Esophagus muscularis mucosa (tissue), 3 donors: Measurements from ENCODE around the gene ATF5.

Experiments used
- POLR2A ChIP-seq: fragments of 450-650 bp; IDR thresholded peaks from one replicate; pipeline ENCODE4 v1.6.1; 2017; ENCODE audit warnings: antibody characterized with exemption, moderate library complexity, mild to moderate bottlenecking, low read depth
- TF ChIP-seq, protein P1 (sequence below), 3 experiments: fragments of 200-600 bp in 2 of 3; fragments of 450-650 bp in 1 of 3; sonication (generic) in 2 of 3; IDR thresholded peaks; one replicate each; pipeline ENCODE4 v1.5.1; 2017 to 2019; ENCODE audit warnings: antibody characterized with exemption in 3 of 3, mild to moderate bottlenecking in 2 of 3, moderate library complexity in 1 of 3

DNA sequence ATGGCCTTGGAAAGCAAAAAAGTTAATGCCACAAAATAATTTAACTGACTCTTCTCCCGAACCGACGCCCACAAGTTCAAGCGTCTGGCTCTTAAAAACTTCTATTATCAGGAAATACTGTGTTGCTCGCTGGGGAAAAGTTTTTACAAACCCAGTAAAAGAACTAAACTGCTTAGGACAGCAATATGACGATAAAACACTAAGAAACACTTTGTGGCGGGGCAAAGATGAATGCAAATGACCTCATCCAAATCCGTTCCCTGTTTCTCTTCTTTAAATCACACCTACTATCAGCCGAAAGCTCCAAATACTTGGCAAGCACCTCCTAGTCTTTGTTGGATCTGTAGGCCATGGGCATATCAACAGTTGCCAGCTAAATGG is 27.1 kb downstream of the ATF5 start:
- TF ChIP-seq, protein P1, sequence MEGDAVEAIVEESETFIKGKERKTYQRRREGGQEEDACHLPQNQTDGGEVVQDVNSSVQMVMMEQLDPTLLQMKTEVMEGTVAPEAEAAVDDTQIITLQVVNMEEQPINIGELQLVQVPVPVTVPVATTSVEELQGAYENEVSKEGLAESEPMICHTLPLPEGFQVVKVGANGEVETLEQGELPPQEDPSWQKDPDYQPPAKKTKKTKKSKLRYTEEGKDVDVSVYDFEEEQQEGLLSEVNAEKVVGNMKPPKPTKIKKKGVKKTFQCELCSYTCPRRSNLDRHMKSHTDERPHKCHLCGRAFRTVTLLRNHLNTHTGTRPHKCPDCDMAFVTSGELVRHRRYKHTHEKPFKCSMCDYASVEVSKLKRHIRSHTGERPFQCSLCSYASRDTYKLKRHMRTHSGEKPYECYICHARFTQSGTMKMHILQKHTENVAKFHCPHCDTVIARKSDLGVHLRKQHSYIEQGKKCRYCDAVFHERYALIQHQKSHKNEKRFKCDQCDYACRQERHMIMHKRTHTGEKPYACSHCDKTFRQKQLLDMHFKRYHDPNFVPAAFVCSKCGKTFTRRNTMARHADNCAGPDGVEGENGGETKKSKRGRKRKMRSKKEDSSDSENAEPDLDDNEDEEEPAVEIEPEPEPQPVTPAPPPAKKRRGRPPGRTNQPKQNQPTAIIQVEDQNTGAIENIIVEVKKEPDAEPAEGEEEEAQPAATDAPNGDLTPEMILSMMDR (IDR thresholded peaks at IDR 0.05) = no peak
- no peak for TF ChIP-seq POLR2A
